CD4-positive, alpha-beta T cell (primary cell): ENCODE data around the gene NUP210L. TPM values are rescaled to one million over a fixed set of nuclear protein-coding genes. Genes with fewer than 3 reads are reported as not detected.

Experiments
- ATAC-seq: fragments of 200-7000 bp; cut with Tn5 transposase; one replicate; pipeline ENCODE4 v1.10.0; 2022; ENCODE audit warnings: mild to moderate bottlenecking; ENCODE audit not compliant: poor library complexity
- CTCF ChIA-PET: fragments of 350-600 bp; sonication (Branson Sonifier 250); formaldehyde crosslinking; loops from one replicate; lab custom pipeline; 2021; ENCODE audit warnings: antibody characterized with exemption, inconsistent platforms; lab: Charles Lee
- POLR2A ChIA-PET: fragments of 350-600 bp; sonication (Branson Sonifier 250); formaldehyde crosslinking; loops from one replicate; lab custom pipeline; 2021; ENCODE audit warnings: antibody characterized with exemption, inconsistent platforms; lab: Charles Lee
- DNase-seq, 14 experiments: peaks; one replicate each; pipeline ENCODE4 v3.0.0-alpha.2; 2013 to 2020; ENCODE audit warnings: mixed read lengths in 2 of 14
- H3K27ac ChIP-seq, 2 donors: one replicate each; pipeline versions ENCODE4 v1.5.1 to v1.7.0; 2013; ENCODE audit warnings: low read length in 2 of 2, low read depth in 1 of 2, mild to moderate bottlenecking in 1 of 2
- H3K27me3 ChIP-seq, 2 experiments: 1 replicate in 1 of 2; 2 replicates in 1 of 2; pipeline versions ENCODE4 v1.6.1 to v1.7.0; 2013; ENCODE audit warnings: low read length in 2 of 2, control low read depth in 1 of 2, mild to moderate bottlenecking in 1 of 2, moderate library complexity in 1 of 2; ENCODE audit not compliant: insufficient read depth in 2 of 2, control insufficient read depth in 1 of 2
- H3K36me3 ChIP-seq: one replicate; pipeline ENCODE4 v1.6.1; 2013; ENCODE audit warnings: low read length, control low read depth; ENCODE audit not compliant: insufficient read depth
- H3K4me1 ChIP-seq: one replicate; pipeline ENCODE4 v1.6.1; 2013; ENCODE audit warnings: low read length, control low read depth; ENCODE audit not compliant: insufficient read depth
- H3K4me3 ChIP-seq: one replicate; pipeline ENCODE4 v1.5.1; 2013; ENCODE audit warnings: mild to moderate bottlenecking, low read length, moderate library complexity
- H3K9me3 ChIP-seq, 2 experiments: 1 replicate in 1 of 2; 2 replicates in 1 of 2; pipeline versions ENCODE4 v1.6.1 to v1.7.0; 2013; ENCODE audit warnings: low read length in 2 of 2, mild to moderate bottlenecking in 2 of 2, control low read depth in 1 of 2, moderate library complexity in 1 of 2; ENCODE audit not compliant: control insufficient read depth in 1 of 2, insufficient read depth in 1 of 2
- H3K27ac Mint-ChIP-seq: one replicate; pipeline ENCODE4 v1.8.0; 2020; ENCODE audit warnings: mixed read lengths
- H3K27me3 Mint-ChIP-seq: one replicate; pipeline ENCODE4 v1.8.0; 2021; ENCODE audit warnings: mixed read lengths
- H3K36me3 Mint-ChIP-seq: one replicate; pipeline ENCODE4 v1.8.0; 2021; ENCODE audit warnings: low read depth, mixed read lengths
- H3K4me1 Mint-ChIP-seq: one replicate; pipeline ENCODE4 v1.8.0; 2021; ENCODE audit warnings: low read depth, mixed read lengths
- H3K4me3 Mint-ChIP-seq: one replicate; pipeline ENCODE4 v1.8.0; 2020; ENCODE audit warnings: mild to moderate bottlenecking, mixed read lengths
- H3K9me3 Mint-ChIP-seq: one replicate; pipeline ENCODE4 v1.8.0; 2020; ENCODE audit warnings: mixed read lengths
- CTCF ChIP-seq: fragments of 200-600 bp; IDR thresholded peaks from one replicate; pipeline ENCODE4 v1.8.0; 2022; ENCODE audit warnings: antibody characterized with exemption, mild to moderate bottlenecking
- intact Hi-C, 2 experiments: fragments of 100-400 bp; cut with DNase I in 1 of 2; cut with micrococcal nuclease in 1 of 2; formaldehyde crosslinking; loops; one replicate each; pipeline versions ENCODE4 v1.15.1 to v1.9.0; 2023 to 2025; cut with DNase I, micrococcal nuclease
- polyA plus RNA-seq, 2 donors: library from polyadenylated mRNA; unstranded; fragments of 120-200 nt; gene quantifications; one replicate each; pipeline ENCODE4 v1.2.1, GENCODE V29; 2013
- total RNA-seq, 174 experiments: library from RNA in 2 of 174; stranded (reverse) in 2 of 174; gene quantifications; one replicate each; pipeline ENCODE4 v1.2.3 and lab custom pipeline; 2021 to 2026

NUP210L gene
- under 1 TPM; 0.03 to 0.08 TPM for total RNA-seq
- polyA plus RNA-seq (2013, experiment 1 of 2), result 0.11 TPM
- 0.12 TPM for polyA plus RNA-seq (2013, experiment 2 of 2)
- 0.09 to 2.2 (median 0.50) reads per million in 172 experiments for total RNA-seq (lab: John Stamatoyannopoulos, UW)

GRCh38 chr1:154154534-154155191 is at the start of gene NUP210L:
Gene NUP210L, minus strand, starts transcription at chr1:154155073.
- ATAC-seq, result no peak
- peaks cover 41% of the 10 kb centered on the region for H3K36me3 ChIP-seq
- Mint-ChIP-seq H3K9me3 (peaks cover 4% of the 10 kb centered on the region), H3K27me3 (no peaks in the 10 kb centered on the region), H3K4me1 (peaks cover 60% of the 10 kb centered on the region), H3K27ac (peak within 1 kb of the TSS; percentile 92), H3K36me3 (peaks cover 58% of the 10 kb centered on the region), H3K4me3 (no peak within 1 kb of the TSS)
- peak within 1 kb of the TSS; percentile 60 to 68 for H3K27ac ChIP-seq
- no peaks in the 10 kb centered on the region for H3K27me3 ChIP-seq
- TF ChIP-seq CTCF, result no peak
- H3K4me1 ChIP-seq, result peaks cover 46% of the 10 kb centered on the region
- POLR2A ChIA-PET, result interaction anchor here (1.1 to 1.8 kb wide), 2 partner anchors 24 to 164 kb away, joined by 4 to 5 read pairs; partner anchors contain the start of gene RPS27
- CTCF ChIA-PET, result no interaction called here
- H3K4me3 ChIP-seq, result no peak within 1 kb of the TSS
- DNase-seq, result peak in 1 of 14 experiments; percentile 20
- H3K9me3 ChIP-seq, result peaks cover 0 to 3% of the 10 kb centered on the region in 2 experiments
- intact Hi-C loops, result loop anchor here (5.0 kb wide), 2 partner anchors 68 to 162 kb away; partner anchors contain the start of genes RPS27 (in 1 of the 2) and UBAP2L (in 1 of the 2)

- no peak overlapping the region for H3K4me3 Mint-ChIP-seq
- ChIA-PET POLR2A (interaction anchor here (0.8 to 2.7 kb wide), 4 partner anchors 19 to 137 kb away, joined by 3 to 16 read pairs (median 4); partner anchors contain the start of gene UBAP2L), CTCF (interaction anchor here (0.8 to 2.7 kb wide), 9 partner anchors 9 to 147 kb away, joined by 3 to 16 read pairs (median 3); partner anchors contain the start of gene HAX1)
- H3K27me3 Mint-ChIP-seq, result no peaks in the 10 kb centered on the region
- no peak for DNase-seq
- no peaks in the 10 kb centered on the region for H3K36me3 Mint-ChIP-seq
- peak; percentile 33 for ATAC-seq
- H3K9me3 ChIP-seq, result no peaks in the 10 kb centered on the region
- TF ChIP-seq CTCF, result no peak
- H3K27ac ChIP-seq, result no peak overlapping the region
- H3K27ac Mint-ChIP-seq, result no peak overlapping the region
- no peaks in the 10 kb centered on the region for H3K9me3 Mint-ChIP-seq
- H3K4me3 ChIP-seq, result no peak overlapping the region
- intact Hi-C loops, result loop anchor here (1.0 to 10.0 kb wide), 5 partner anchors 73 to 355 kb away; partner anchors contain the start of genes HAX1 (in 2 of the 2) and UBE2Q1 (in 1 of the 2)
- H3K36me3 ChIP-seq, result no peaks in the 10 kb centered on the region
- no peaks in the 10 kb centered on the region for H3K27me3 ChIP-seq
- peaks cover 3% of the 10 kb centered on the region for H3K4me1 ChIP-seq
- no peaks in the 10 kb centered on the region for H3K4me1 Mint-ChIP-seq
These were observed 44.6 kb upstream of the NUP210L start for GRCh38 chr1:154199563-154199879.

- Histone ChIP-seq H3K27me3 (no peaks in the 10 kb centered on the region), H3K4me3 (no peak overlapping the region), H3K9me3 (no peaks in the 10 kb centered on the region), H3K4me1 (peaks cover 3% of the 10 kb centered on the region), H3K27ac (no peak overlapping the region), H3K36me3 (no peaks in the 10 kb centered on the region)
- H3K27ac Mint-ChIP-seq, result no peak overlapping the region
- CTCF ChIA-PET, result interaction anchor here (0.8 to 2.7 kb wide), 10 partner anchors 8 to 147 kb away, joined by 3 to 16 read pairs (median 3); partner anchors contain the start of gene HAX1
- TF ChIP-seq CTCF, result peak; percentile 71
- H3K9me3 Mint-ChIP-seq, result no peaks in the 10 kb centered on the region
- H3K4me1 Mint-ChIP-seq, result no peaks in the 10 kb centered on the region
- peak in 11 of 14 experiments; percentile 5 to 81 (median 30) for DNase-seq
- H3K36me3 Mint-ChIP-seq, result no peaks in the 10 kb centered on the region
- POLR2A ChIA-PET, result interaction anchor here (0.8 to 2.7 kb wide), 5 partner anchors 18 to 208 kb away, joined by 3 to 16 read pairs (median 4); partner anchors contain the start of gene UBAP2L
- peak; percentile 90 for ATAC-seq
- intact Hi-C loops, result loop anchor here (1.0 to 10.0 kb wide), 5 partner anchors 73 to 356 kb away; partner anchors contain the start of genes HAX1 (in 2 of the 2) and UBE2Q1 (in 1 of the 2)
- peaks cover 3% of the 10 kb centered on the region for H3K27me3 Mint-ChIP-seq
- no peak overlapping the region for H3K4me3 Mint-ChIP-seq
These were observed 44.1 kb upstream of the NUP210L start for GRCh38 chr1:154198756-154199562.
